Central memory CD4-positive, alpha-beta T cell (primary cell): ENCODE results near the gene RLN1.
"Not testable (repeated sequence)": the region's sequence is repeated elsewhere in the genome, so short reads cannot be mapped to it uniquely, and the experiment has no call there.

Source experiments
- DNase-seq: peaks from one replicate; pipeline ENCODE4 v3.0.0; 2022
- total RNA-seq, 3 experiments: gene quantifications; one replicate each; lab custom pipeline; 2026; lab: John Stamatoyannopoulos, UW

RLN1 gene, protein sequence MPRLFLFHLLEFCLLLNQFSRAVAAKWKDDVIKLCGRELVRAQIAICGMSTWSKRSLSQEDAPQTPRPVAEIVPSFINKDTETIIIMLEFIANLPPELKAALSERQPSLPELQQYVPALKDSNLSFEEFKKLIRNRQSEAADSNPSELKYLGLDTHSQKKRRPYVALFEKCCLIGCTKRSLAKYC
- total RNA-seq: 0.28 to 3.6 (median 2.1) reads per million in 3 experiments

DNA sequence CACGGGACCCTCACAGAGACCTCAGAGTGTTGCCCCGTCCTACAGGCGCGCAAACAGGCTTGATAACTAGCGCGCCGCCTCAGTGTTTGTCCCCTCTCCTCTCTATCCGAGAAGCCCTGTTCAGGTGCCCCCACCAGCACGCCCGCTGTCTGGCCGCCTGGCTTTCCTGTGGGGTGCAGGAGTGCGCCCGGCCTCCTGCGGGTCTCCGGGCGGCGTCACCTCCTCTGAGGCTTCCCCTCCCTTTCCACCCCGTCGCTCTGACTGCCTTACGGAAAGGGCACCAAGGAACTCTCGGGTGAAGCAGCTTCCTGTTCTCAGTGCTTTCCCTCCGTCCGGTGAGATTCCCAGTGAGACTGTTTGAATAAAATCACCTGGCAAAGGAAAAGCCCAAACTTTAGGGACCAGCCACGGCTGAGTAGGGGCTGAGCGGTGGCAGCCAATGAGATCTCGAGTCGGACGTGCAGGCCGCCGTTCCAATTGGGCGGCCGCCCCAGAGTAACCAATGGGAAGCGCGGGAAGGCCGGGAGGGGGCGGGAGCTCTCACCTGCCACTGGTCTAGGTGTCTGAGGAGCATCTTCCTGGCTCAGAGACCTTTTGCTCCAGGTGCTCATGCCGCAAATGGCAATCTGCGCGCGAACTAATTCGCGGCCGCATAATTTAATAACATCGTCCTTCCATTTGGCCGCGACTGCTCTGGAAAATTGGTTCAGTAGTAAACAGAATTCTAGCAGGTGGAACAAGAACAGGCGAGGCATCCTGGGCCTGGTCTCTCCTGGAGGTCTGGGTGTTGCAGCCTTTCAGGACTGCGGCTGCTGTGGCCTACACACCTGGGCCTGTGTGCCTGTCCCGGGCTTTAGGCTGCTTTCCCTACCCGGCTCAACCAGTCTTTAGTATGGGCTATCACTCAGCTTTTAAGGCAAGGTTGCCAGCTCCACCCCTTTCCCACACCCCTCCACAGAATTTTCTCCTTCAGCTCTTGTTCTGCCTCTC is at the start of gene RLN1:
Gene RLN1 (minus strand): TSS at position 885 of the 990 bp plus-strand sequence. CDS start 130 bp downstream, at position 755.
- peak; percentile 35 for DNase-seq

GRCh38 chr9:5389109-5389732 is 49.5 kb upstream of the RLN1 start:
- no peak for DNase-seq

DNA sequence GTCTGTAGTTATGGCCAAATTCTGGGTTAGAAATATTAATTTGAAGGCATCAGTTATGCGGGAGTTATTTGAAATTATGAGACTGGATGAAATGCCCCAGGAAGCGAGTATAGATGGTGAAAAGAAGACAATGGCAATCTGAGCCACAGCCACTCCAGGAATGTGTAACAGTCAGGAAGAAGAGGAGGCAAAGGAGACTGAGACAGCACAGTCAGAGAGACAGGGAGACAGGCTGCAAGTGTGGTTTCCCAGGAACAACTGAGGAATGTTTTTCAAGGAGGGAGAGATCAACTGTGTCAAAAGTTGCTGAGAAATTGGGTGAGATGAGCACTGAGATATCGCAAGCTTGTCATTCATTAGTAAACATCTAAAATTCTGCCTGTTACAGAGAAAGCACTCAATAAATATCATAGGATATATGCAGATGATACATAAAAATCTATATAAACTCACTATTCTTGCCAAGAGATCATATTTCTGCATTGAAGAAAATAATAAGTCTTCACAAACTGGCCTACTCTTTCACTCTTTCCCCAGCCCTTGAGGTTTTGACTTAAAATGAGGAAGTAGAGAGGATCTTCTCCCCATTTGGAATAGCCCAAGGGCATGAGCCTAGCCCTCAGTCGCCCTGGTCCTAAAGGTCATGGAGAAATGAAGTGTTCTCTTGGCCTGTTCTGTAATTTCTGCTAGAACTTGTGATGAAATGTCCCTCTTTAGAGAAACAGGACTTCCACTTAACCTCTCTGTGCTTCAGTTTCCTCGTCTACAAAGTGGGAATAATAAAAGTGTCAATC is 48.5 kb upstream of the RLN1 start:
- DNase-seq: no peak

DNA sequence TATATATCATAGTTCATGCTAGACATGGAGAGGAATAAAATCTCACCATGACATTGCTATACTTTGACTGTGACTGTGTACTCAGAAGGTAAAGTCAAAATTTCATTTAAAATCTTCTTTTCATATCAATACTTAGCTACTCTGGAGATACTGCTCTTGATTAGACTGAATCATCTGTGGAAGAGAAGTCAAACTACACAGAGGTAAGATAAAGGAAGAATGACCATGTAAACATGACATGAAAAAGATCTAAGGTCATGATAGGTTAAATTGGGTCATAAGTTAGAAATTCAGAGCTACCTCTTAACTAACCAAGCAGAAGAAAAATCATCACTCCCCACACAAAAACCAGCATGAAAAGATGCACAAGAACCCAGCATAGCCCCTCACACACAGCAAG is 44.8 kb upstream of the RLN1 start:
- no peak for DNase-seq

- DNase-seq: no peak
Observed at GRCh38 chr9:5382479-5382878, 42.8 kb upstream of the RLN1 start.

- DNase-seq: peak; percentile 19
Observed at GRCh38 chr9:5375790-5376477, 36.3 kb upstream of the RLN1 start.

DNA sequence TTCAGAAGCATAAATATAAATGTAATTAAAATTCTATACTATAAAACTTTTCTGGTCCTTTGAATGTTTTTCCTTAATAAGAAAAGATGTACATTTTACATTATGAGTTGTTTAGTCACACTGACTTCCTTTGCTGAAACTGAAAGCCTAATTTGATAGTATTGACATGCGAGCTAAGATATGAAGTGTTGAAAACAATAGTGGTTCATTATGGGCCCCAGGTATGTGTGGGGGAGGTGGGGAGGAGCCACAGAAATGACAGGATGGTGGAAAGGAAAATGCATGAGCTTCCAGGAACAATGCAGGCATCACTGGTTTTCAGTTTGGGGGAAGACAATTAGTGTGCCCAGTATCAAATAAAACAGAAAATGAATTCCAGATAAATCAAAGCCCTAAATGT is 35.4 kb upstream of the RLN1 start:
- no peak for DNase-seq

DNA sequence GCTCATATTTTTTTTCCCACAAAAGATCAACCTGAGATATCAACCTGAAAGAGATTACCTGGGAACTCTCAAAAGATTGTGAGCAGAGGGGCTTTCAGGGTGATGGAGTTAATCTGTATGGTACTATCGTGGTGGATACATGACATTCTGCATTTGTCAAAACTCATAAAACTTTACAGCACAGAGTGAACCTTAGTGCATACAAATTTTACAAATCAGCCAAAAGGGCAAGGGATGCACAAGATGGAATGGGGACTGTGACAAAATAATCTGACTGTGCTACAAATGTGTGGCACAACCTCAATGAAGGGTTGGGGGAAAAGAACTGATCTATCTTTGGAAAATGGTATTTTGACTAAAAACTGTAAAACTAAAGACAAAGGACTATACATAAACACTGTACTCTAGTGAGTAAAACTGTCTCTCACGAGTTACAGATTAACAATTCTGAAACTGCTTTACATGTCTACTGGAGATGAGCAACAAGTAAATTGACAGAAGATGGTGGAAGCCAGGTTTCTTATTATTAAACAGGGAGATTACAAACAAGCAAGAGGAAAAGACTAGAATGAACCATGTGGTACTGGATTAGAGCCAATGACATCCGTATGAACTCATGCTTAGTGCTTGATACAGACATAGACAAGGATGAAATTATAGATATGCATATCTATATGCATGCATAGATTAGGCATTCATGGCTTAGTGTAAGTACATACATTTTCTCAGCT is 24.8 kb upstream of the RLN1 start:
- DNase-seq: no peak

DNA sequence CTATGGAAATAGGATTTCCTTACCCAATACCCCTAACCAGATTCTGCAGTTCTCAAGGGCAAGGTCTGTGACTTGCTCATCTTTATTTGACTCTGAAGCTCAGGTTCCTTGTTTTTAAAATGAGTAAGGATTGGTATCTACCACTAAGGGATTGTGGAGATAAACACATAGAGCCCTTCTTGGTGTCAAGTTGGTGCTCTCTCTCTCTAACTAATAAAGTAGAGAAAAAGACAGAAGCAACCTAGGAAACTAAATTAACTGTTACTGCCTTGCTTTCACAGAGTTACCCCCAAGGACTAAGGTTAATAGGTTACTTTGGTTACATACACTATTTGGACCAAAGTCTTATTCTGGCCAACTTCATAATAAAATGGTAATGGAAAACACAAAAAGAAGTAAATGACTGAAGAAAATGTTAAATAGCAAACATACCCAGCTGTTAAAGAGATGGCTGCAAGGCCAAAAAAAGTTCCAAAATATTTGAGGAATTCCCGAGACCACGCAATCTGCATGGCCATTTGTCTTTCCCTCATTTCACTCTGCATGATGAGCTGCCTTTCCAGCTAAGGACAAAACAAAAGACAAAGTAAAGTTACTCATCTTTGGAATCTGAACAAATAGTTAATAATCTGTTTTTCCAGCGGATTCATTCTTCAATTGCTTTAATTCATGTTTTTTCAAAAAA is 21.8 kb upstream of the RLN1 start:
- DNase-seq: no peak

DNA sequence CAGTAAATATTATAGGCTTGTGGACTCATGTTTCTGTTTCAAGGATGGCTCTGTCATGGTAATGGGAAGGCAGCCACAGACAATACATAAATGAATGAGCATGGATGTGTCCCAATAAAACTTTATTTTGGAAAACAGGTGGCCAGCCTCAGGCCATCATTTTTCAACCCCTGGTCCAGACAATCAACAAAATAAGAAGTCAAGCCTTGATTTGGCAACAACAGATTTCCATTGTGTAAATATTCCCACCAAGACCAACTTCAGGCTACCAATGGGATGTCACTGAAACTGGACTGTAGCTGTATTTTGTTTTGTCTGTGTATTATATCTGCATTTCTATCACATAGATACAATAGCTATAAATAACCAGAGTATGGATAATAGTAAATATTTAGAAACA is 20.7 kb upstream of the RLN1 start:
- no peak for DNase-seq

DNA sequence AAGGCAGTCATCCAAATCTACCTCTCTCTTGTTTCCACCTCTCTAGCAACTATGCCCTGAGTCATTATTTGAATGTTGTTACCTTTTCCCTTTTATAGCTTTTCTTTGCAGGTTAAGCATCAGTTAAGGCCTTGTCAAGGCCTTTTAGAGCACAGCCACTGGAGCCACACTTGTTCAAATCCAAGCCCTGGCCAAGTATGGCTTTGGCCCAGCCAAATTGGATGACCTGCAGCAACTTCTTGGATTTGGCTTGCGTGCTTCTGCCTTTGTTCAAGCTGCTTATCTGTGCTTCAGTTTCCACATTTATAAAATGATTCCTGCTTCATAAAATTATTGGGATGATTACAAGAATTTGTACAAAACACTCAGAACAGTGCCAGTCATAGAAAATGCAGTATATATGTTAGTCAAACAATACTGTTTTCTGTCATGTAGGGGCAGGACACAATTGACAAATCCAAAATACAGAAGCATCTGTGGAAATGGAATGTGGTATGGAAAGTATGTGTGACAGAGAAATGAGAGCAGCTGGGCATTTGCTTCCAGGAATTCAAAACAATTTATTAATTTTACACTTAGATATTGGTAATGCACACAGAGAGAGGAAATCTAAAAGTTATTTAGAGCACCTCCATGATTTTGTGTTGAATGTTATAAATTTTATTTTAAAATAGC is 17.9 kb upstream of the RLN1 start:
- DNase-seq: no peak

- DNase-seq: no peak
Observed at GRCh38 chr9:5355817-5356216, 16.1 kb upstream of the RLN1 start.

DNA sequence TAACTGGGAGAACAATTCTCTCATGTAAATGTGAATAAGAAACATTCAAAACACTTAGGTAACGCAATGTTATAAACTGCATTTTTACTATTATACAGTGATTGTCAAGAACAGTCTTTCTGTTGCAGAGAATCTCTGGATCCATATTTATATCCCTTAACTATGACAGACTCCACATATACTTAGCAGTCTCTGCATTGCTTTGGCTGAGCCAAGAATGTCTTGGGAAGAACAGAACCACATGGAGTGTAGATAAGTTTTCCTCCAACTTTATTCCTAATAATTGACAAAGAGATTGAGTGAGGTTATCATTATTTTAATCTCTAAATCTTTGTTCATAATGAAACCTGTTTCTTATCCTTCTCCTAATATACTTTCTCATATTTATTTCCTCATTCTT is 15.6 kb upstream of the RLN1 start:
- no peak for DNase-seq

GRCh38 chr9:5354184-5354583 is 14.5 kb upstream of the RLN1 start:
- DNase-seq: no peak

GRCh38 chr9:5352637-5353248 is 13.1 kb upstream of the RLN1 start:
- DNase-seq: peak; percentile 21

GRCh38 chr9:5336688-5337087 is 3.0 kb downstream of the RLN1 start:
- DNase-seq: peak; percentile 66

DNA sequence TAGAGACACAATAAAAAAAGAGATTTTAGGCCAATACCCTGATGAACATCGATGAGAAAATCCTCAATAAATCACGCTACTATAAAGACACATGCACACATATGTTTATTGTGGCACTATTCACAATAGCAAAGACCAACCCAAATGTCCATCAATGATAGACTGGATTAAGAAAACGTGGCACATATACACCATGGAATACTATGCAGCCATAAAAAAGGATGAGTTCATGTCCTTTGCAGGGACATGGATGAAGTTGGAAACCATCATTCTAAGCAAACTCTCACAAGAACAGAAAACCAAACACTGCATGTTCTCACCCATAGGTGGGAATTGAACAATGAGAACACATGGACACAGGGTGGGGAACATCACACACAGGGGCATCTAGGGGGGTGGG is 8.4 kb downstream of the RLN1 start:
- DNase-seq: not testable (repeated sequence)

DNA sequence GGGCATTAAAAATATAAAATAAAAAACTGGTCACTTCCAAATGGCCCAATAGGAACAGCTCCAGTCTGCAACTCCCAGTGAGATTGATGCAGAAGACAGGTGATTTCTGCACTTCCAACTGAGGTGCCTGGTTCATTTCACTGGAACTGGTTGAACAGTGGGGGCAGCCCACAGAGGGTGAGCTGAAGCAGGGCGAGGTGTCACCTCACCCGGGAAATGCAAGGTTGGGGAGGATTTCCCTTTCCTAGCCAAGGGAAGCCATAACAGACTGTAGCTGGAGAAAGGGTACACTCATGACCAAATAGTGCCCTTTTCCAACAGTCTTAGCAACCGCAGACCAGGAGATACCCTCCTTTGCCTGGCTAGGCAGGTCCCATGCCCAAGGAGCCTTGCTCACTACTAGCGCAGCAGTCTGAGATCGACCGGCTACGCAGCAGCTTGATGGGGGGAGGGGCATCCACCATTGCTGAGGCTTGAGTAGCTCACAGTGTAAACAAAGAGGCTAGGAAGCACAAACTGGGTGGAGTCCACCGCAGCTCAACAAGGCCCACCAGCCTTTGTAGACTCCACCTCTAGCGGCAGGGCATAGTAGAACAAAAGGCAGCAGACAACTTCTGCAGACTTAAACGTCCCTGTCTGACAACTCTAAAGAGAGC is 12.7 kb downstream of the RLN1 start:
- DNase-seq: peak; percentile 53

DNA sequence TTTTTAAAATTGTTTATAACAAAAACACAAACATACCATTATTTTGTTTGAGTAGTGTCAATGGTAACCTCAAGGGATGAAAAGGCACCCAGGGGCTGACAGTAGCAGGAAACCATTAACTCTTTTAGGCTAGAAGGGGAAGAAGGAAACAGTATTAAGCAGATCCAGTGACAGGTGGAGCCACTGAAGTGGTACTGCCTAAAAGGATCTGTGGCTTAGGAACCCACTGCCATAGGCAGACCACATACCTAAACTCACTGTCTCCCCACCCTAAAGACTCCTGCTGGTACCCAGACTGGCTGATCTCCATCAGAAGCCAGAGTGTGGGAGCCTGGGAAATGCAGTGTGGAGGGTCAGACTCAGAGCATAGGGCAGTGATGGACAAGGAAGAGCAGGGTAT is 13.5 kb downstream of the RLN1 start:
- DNase-seq: no peak
